Astrocyte of the spinal cord (primary cell): Measurements from ENCODE around the gene SPEG.
A peak's percentile ranks its signal among the peaks of the same experiment; 100 is the strongest.

Source experiments
- DNase-seq: peaks from one replicate; pipeline ENCODE4 v3.0.0; 2011; ENCODE audit warnings: low read depth, low spot score
- H3K4me3 ChIP-seq: 2 replicates; pipeline ENCODE4 v1.5.1; 2011; ENCODE audit warnings: low read depth, mild to moderate bottlenecking, low read length, moderate library complexity
- in situ Hi-C: cut with HindIII; loops from 2 replicates; pipeline ENCODE4 v1.10.0; 2017; ENCODE audit warnings: low sequenced_read_pairs
- TF ChIP-seq, protein P1 (sequence below): IDR thresholded peaks from 2 replicates; pipeline ENCODE4 v1.5.1; 2012; ENCODE audit warnings: low read depth, mild to moderate bottlenecking, low read length, inconsistent platforms

The SPEG gene

DNA sequence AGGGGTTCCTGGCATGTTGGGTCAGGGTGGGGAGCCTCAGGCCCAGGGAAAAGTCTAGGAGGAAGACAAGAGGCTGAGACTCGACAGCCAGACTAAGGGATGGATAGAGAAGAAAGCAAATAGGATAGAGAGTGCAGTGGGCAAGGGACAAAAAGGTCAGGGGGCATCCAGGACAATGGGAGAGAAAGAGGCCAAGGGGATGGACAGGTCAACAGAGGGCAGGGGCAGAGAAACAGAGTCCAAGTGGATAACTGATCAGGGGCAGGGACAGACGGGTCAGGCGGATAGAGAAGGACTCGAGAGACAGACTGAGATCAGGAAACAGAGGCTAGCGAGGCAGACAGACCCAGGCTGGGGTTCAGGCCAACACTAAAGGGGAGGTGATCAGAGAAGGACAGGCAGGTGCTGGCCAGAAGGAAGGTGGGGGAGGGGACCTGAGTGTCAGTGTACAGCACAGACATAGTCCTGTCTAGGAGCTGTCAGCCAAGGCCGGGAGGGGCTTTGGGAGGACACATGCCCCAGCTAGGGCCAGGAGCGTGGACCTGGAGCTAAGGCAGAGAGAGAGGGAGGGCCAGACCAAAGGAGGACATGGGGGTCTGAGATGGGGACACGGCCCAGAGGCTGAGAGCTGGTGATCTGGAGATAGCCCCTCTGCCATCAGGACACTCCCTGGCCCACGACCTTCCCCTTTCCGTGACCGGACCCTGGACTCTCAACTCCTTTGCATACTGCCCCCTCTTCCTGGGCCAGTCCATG, 91.9 kb downstream of the SPEG start:
- no peak overlapping the region for H3K4me3 ChIP-seq
- DNase-seq = no peak
- TF ChIP-seq, protein P1, sequence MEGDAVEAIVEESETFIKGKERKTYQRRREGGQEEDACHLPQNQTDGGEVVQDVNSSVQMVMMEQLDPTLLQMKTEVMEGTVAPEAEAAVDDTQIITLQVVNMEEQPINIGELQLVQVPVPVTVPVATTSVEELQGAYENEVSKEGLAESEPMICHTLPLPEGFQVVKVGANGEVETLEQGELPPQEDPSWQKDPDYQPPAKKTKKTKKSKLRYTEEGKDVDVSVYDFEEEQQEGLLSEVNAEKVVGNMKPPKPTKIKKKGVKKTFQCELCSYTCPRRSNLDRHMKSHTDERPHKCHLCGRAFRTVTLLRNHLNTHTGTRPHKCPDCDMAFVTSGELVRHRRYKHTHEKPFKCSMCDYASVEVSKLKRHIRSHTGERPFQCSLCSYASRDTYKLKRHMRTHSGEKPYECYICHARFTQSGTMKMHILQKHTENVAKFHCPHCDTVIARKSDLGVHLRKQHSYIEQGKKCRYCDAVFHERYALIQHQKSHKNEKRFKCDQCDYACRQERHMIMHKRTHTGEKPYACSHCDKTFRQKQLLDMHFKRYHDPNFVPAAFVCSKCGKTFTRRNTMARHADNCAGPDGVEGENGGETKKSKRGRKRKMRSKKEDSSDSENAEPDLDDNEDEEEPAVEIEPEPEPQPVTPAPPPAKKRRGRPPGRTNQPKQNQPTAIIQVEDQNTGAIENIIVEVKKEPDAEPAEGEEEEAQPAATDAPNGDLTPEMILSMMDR = no peak
- in situ Hi-C loops = no loop called here

DNA sequence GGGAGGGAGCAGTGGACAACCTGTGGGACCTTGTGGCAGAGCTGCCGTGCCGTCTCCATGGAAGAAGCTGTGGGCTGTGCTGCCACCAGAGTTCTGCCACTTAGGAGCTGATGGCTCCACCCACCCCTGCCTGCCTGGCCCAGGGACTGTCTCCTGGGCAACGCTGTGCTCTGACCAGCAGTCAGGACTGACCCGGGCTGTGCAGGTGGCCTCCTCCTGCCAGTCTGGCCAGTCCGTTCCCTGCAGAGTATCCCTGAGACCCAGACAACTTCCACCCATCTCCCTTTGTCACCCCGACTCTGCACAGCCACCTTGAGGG, 92.4 kb downstream of the SPEG start:
- in situ Hi-C loops = no loop called here
- no peak for DNase-seq
- no peak overlapping the region for H3K4me3 ChIP-seq
- TF ChIP-seq, protein P1 = no peak

DNA sequence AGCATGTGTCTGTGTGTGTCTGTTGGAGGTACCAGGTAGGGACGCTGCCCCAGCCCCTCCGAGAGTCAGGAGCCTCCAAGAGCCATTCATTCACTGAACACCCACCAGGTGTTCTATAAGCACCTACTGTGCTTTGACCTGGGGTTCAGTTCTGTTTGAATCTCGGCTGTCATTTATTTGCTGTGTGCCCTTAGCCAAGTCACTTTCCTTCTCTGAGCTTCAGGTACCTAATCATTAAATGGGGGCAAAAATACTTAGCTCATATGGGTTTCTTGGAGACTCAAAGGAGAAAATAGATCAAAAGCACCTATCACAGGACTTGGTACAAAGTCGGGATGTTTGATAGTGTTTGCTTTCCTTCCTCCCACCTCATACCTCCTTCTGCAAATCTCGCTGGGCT, 92.8 kb downstream of the SPEG start:
- no peak overlapping the region for H3K4me3 ChIP-seq
- TF ChIP-seq, protein P1 = no peak
- DNase-seq = no peak
- in situ Hi-C loops = no loop called here

DNA sequence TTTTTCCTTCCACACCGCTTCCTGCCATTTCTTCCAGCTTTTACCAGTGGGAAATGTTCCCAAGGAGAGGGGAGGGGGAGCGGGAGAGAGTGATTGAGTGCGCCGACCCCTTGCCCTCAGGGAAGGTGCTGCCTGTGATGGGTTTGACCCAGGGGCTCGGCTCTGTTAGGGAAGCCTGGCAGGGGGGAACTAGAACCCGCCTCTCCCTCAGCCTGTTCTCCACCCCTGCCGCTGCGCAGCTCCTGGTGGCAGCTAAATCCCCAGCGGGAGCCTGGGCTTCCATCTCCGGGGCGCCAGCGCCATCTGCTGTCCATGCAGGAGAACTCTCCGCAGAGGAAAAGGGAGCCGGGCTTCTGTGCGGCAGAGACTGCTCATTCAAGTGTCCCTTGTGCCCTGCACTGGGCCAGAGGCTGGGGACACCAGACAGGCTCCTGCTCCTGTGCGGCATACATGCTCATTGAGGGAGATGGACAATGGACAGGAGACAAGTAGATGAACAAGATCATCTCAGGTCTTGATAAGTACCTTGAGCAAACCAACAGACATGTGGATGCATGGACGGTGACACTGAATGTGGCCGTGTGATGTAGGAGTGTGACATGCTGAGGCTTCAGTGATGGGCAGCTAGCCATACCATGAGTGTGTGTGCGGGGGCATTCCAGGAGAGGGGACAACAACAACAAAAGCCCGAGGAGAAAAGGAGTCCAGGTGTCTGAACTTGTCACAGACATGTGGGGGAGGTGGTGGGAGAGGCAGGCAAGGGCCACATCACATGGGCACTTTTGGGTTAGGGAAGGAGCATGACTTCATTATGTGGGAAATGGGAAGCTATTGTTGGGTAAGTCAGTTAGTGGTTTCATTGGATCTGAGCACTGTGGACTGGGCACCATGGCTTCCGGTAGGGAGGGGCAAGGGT, 95.7 kb downstream of the SPEG start:
- DNase-seq = peak; percentile 78
- TF ChIP-seq, protein P1 = peak; percentile 95
- H3K4me3 ChIP-seq = peak overlapping the region; percentile 1
- in situ Hi-C loops = no loop called here

DNA sequence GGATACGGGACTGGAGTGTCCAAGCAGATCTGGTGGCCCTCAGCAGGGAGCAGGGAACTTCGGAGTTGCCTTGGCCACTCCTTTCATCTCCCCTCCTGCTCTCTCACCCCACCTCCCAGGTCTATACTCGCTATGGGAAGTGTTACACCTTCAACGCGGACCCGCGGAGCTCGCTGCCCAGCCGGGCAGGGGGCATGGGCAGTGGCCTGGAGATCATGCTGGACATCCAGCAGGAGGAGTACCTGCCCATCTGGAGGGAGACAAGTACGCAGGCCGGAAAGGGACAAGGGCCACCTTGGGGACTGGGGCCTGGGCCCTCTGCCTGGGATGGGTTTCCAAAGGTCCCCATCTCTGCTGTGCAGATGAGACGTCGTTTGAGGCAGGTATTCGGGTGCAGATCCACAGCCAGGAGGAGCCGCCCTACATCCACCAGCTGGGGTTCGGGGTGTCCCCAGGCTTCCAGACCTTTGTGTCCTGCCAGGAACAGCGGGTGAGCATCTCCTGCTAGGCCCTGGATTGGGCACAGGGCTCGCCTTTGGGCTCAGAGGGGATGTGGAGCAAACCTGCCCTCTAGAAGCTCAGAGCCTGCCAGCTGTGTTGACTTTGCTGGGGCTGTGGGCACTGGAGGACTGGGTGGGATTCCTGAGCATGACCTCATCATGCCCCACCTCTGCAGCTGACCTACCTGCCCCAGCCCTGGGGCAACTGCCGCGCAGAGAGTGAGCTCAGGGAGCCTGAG, 97.2 kb downstream of the SPEG start:
- TF ChIP-seq, protein P1 = no peak
- in situ Hi-C loops = no loop called here
- no peak overlapping the region for H3K4me3 ChIP-seq
- DNase-seq = no peak

DNA sequence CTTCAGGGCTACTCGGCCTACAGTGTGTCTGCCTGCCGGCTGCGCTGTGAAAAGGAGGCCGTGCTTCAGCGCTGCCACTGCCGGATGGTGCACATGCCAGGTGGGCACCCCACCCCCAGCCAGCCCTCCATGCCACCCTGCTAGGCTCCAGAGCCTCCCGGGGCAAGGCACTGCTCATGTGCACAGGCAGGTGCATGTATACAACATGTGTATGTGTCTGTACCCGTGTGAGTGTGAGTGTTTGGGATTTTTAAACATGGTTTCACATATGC, 97.7 kb downstream of the SPEG start:
- H3K4me3 ChIP-seq = no peak overlapping the region
- TF ChIP-seq, protein P1 = no peak
- DNase-seq = no peak
- in situ Hi-C loops = no loop called here
